Panc1 (cell line): ENCODE results near the gene MAD1L1. TPM values are rescaled to one million over a fixed set of nuclear protein-coding genes. Genes with fewer than 3 reads are reported as not detected.

ENCODE experiments used
- ATAC-seq: fragments of 200-7000 bp; cut with Tn5 transposase; 2 replicates; pipeline ENCODE4 v1.9.1; 2020; ENCODE audit warnings: mild to moderate bottlenecking, moderate library complexity
- BruUV-seq: library from RNA; stranded (reverse); fragments of 400-500 nt; replicated peaks from 2 replicates; lab custom pipeline; 2021; lab: Mats Ljungman, UMichigan
- CTCF ChIA-PET: fragments of 300-600 bp; sonication (Branson Sonifier 250); formaldehyde crosslinking; loops from one replicate; lab custom pipeline; 2022; ENCODE audit warnings: antibody characterized with exemption; lab: Charles Lee
- POLR2A ChIA-PET: fragments of 300-600 bp; sonication (Branson Sonifier 250); formaldehyde crosslinking; loops from one replicate; lab custom pipeline; 2022; ENCODE audit warnings: antibody characterized with exemption; lab: Charles Lee
- DNase-seq: peaks from one replicate; pipeline ENCODE4 v3.0.0-alpha.2; 2010; ENCODE audit warnings: low read depth, low spot score
- H3K27ac ChIP-seq: 2 replicates; pipeline ENCODE4 v1.5.1; 2011; ENCODE audit warnings: mild to moderate bottlenecking, low read length, inconsistent platforms
- H3K27me3 ChIP-seq: fragments of 200-500 bp; sonication (Bioruptor generic); 2 replicates; pipeline ENCODE4 v1.6.0; 2014; ENCODE audit warnings: low read length, inconsistent platforms; ENCODE audit not compliant: control insufficient read depth, insufficient read depth
- H3K36me3 ChIP-seq: fragments of 200-500 bp; sonication (Bioruptor generic); 2 replicates; pipeline ENCODE4 v1.5.1; 2014; ENCODE audit warnings: inconsistent platforms, mild to moderate bottlenecking, low read length, moderate library complexity; ENCODE audit not compliant: control insufficient read depth, insufficient read depth
- H3K4me1 ChIP-seq: 2 replicates; pipeline ENCODE4 v1.5.1; 2011; ENCODE audit warnings: inconsistent platforms, mild to moderate bottlenecking, low read length, moderate library complexity; ENCODE audit not compliant: control insufficient read depth, insufficient read depth
- H3K4me3 ChIP-seq, 2 experiments: 2 replicates each; pipeline ENCODE4 v1.5.1; 2011 to 2012; ENCODE audit warnings: low read depth in 2 of 2, low read length in 2 of 2, mild to moderate bottlenecking in 2 of 2, inconsistent platforms in 1 of 2, moderate library complexity in 1 of 2
- H3K9me3 ChIP-seq: fragments of 200-500 bp; sonication (Bioruptor generic); 2 replicates; pipeline ENCODE4 v1.5.1; 2014; ENCODE audit warnings: low read depth, mild to moderate bottlenecking, inconsistent platforms, low read length, moderate library complexity; ENCODE audit not compliant: control insufficient read depth, insufficient read depth
- CTCF ChIP-seq: fragments of 450-650 bp; IDR thresholded peaks from 2 replicates; pipeline ENCODE4 v1.5.1; 2017; ENCODE audit warnings: mild to moderate bottlenecking
- POLR2AphosphoS5 ChIP-seq: IDR thresholded peaks from 2 replicates; pipeline ENCODE4 v1.6.1; 2012; ENCODE audit warnings: mild to moderate bottlenecking, low read depth, low read length, moderate library complexity
- REST ChIP-seq, 2 experiments: IDR thresholded peaks; 2 replicates each; pipeline ENCODE4 v1.6.1; 2011 to 2012; ENCODE audit warnings: low read depth in 2 of 2, control low read depth in 1 of 2, low read length in 1 of 2, mild to moderate bottlenecking in 1 of 2, moderate library complexity in 1 of 2; ENCODE audit not compliant: insufficient read depth in 1 of 2
- SIN3A ChIP-seq: IDR thresholded peaks from 2 replicates; pipeline ENCODE4 v1.6.1; 2012; ENCODE audit warnings: low read depth, mild to moderate bottlenecking, low read length, moderate library complexity, borderline replicate concordance; ENCODE audit not compliant: insufficient read depth
- TCF7L2 ChIP-seq: IDR thresholded peaks from 2 replicates; pipeline ENCODE4 v1.6.1; 2011; ENCODE audit warnings: mild to moderate bottlenecking, low read depth, low read length, inconsistent platforms
- in situ Hi-C: cut with HindIII; loops from 2 replicates; pipeline ENCODE4 v1.10.0; 2016; ENCODE audit warnings: low sequenced_read_pairs, low pct_unique_long_range_greater_than_20kb
- intact Hi-C: fragments of 100-400 bp; cut with micrococcal nuclease; formaldehyde crosslinking; loops from one replicate; pipeline ENCODE4 v1.10.0; 2022; ENCODE audit not compliant: unreplicated experiment
- total RNA-seq: library from RNA; stranded (reverse); gene quantifications from one replicate; pipeline ENCODE4 v1.2.1, GENCODE V29; 2021; ENCODE audit not compliant: unreplicated experiment

Gene MAD1L1
- total RNA-seq, 1 experiment from 2014 or later, result 70.8 TPM

DNA sequence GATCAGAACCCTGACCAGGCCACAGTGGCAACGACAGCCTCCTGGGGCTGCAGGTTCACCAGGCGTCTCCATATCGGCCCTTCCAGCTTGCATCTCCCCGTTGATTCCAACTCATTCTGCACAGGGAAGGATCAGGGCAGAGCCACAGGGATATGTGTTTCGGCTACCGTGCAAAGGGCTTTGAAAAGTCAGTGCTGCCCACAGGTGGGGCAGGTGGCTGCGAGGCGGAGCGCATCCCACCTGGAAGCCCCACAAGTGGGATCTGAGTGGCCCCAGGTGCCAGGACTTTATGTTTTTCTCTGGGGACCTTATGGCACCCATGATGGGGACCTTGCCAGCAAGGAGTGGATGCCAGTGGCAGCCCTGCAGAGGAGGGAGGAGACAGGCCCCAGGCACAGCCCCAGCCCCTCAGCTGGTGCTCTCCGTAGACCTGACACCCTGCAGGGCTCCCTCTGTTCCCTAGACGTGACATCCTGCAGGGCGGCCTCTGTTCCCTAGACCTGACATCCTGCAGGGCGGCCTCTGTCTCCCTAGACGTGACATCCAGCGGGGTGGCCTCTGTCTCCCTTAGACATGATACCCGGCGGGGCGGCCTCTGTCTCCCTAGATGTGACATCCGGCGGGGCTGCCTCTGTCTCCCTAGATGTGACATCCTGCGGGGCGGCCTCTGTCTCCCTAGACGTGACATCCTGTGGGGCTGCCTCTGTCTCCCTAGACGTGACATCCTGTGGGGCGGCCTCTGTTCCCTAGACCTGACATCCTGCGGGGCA is 373.3 kb downstream of the MAD1L1 start:
- DNase-seq, result no peak

DNA sequence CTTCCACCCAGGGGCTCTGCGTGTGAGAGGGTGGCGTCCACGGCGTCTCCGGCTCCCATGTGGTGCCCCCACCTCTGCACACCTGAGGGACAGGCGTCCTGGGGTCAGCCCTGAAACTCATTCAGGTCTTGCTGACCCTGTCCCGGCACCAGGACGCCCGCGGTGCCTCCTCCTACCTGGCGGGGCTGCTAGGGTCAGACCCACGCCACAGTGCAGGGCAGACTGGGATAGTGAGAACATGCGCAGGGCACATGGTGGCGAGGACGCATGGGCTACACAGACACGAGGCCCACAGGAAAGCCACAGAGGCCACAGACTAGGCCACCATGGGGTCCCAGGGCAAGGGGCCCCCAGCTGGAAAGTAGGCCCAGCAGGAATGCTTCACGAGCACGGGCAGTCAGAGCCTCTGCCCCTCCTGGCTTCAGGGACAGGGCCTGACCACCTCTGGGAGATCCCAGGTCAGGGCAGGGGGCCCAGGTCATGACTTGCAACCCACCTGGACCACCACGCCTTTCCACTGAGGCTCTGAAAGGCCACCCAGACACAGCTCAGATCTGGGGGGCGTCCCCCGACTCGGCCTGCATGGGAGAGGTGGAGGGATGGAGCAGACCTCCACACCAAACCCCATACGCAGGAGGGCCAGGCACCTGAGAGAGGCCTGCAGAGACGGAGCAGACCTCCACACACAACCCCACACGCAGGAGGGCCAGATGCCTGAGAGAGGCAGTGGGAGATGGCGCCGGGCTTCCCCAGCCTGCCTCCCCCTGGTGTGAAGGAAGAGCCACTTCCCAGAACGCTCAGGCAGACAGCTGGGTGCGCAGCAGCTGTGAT is 374.1 kb downstream of the MAD1L1 start:
- ChIA-PET POLR2A (no interaction called here), CTCF (no interaction called here)
- in situ Hi-C loops, result no loop called here
- ATAC-seq (no peak), DNase-seq (no peak)
- Histone ChIP-seq H3K9me3 (no peaks in the 10 kb centered on the region), H3K27ac (no peak overlapping the region), H3K27me3 (no peaks in the 10 kb centered on the region), H3K4me3 (no peak overlapping the region), H3K4me1 (no peaks in the 10 kb centered on the region), H3K36me3 (no peaks in the 10 kb centered on the region)
- BruUV-seq, result no TSS peak
- intact Hi-C loops, result no loop called here
- TF ChIP-seq SIN3A (no peak), TCF7L2 (no peak), REST (IDR thresholded peaks at IDR 0.05; ENCODE audit: insufficient read depth in 1 of 2, low read depth in 2 of 2, low read length in 1 of 2) (no peak), POLR2AphosphoS5 (no peak), CTCF (no peak)

More for the DNA sequence above, 373.3 kb downstream of the MAD1L1 start:
- no peak for ATAC-seq
- Histone ChIP-seq H3K4me1 (no peaks in the 10 kb centered on the region), H3K4me3 (no peak overlapping the region), H3K9me3 (no peaks in the 10 kb centered on the region), H3K27me3 (no peaks in the 10 kb centered on the region), H3K27ac (no peak overlapping the region), H3K36me3 (no peaks in the 10 kb centered on the region)
- BruUV-seq, result no TSS peak
- TF ChIP-seq CTCF (no peak), POLR2AphosphoS5 (no peak)
- CTCF ChIA-PET, result no interaction called here
- intact Hi-C loops (no loop called here), in situ Hi-C loops (no loop called here)
- POLR2A ChIA-PET, result no interaction called here
